SK-N-SH (cell line): ENCODE measurements around the gene DPEP2. TPM values are rescaled to one million over a fixed set of nuclear protein-coding genes. Genes with fewer than 3 reads are reported as not detected.

Experiments used
- CTCF ChIA-PET: fragments of 300-600, 350-600 bp; formaldehyde crosslinking; extraction: SDS; loops from one replicate; lab custom pipeline; 2021; lab: Yijun Ruan, JAX
- POLR2A ChIA-PET: fragments of 350-600 bp; sonication (Branson Sonifier 250); formaldehyde crosslinking; extraction: SDS; loops from one replicate; lab custom pipeline; 2020; ENCODE audit warnings: antibody characterized with exemption, inconsistent platforms; lab: Yijun Ruan, JAX
- DNase-seq: peaks from one replicate; pipeline ENCODE4 v3.0.0; 2012
- H2AFZ ChIP-seq: fragments of 200-600 bp; sonication (generic); 2 replicates; pipeline ENCODE4 v1.8.1; 2016; ENCODE audit warnings: antibody characterized with exemption, mild to moderate bottlenecking, low read depth
- H3F3A ChIP-seq: fragments of 200-600 bp; sonication (generic); replicated peaks from 2 replicates; pipeline ENCODE3; 2016; ENCODE audit warnings: antibody characterized with exemption, mild to moderate bottlenecking; ENCODE audit not compliant: insufficient read depth
- H3K27ac ChIP-seq, 2 experiments: fragments of 200-500 bp in 1 of 2; fragments of 200-600 bp in 1 of 2; sonication (Bioruptor generic) in 1 of 2; sonication (generic), shearing (Covaris generic) in 1 of 2; 2 replicates each; pipeline versions ENCODE4 v1.5.1 to v1.6.1; 2014 to 2016; ENCODE audit warnings: low read depth in 2 of 2, inconsistent platforms in 1 of 2, low read length in 1 of 2, mild to moderate bottlenecking in 1 of 2, mixed read lengths in 1 of 2
- H3K27me3 ChIP-seq: fragments of 200-600 bp; sonication (generic), shearing (Covaris generic); 2 replicates; pipeline ENCODE4 v1.6.1; 2016; ENCODE audit warnings: mixed run types; ENCODE audit not compliant: insufficient read depth
- H3K36me3 ChIP-seq, 2 experiments: fragments of 200-500 bp in 1 of 2; fragments of 200-600 bp in 1 of 2; sonication (Bioruptor generic) in 1 of 2; sonication (generic) in 1 of 2; replicated peaks in 1 of 2; 2 replicates each; pipeline versions ENCODE3 to v1.5.1; 2014 to 2016; ENCODE audit warnings: low read length in 1 of 2, mild to moderate bottlenecking in 1 of 2; ENCODE audit not compliant: insufficient read depth in 2 of 2, control insufficient read depth in 1 of 2
- H3K4me1 ChIP-seq, 2 experiments: fragments of 200-500 bp in 1 of 2; fragments of 200-600 bp in 1 of 2; sonication (Bioruptor generic) in 1 of 2; sonication (generic), shearing (Covaris generic) in 1 of 2; 2 replicates each; pipeline versions ENCODE4 v1.5.1 to v1.6.1; 2014 to 2016; ENCODE audit warnings: low read depth in 1 of 2, low read length in 1 of 2, mixed run types in 1 of 2; ENCODE audit not compliant: insufficient read depth in 2 of 2, control insufficient read depth in 1 of 2
- H3K4me2 ChIP-seq: fragments of 200-600 bp; sonication (generic), shearing (Covaris generic); 2 replicates; pipeline ENCODE4 v1.6.1; 2017; ENCODE audit warnings: mixed run types
- H3K4me3 ChIP-seq, 2 experiments: fragments of 200-500 bp in 1 of 2; fragments of 200-600 bp in 1 of 2; sonication (Bioruptor generic) in 1 of 2; sonication (generic), shearing (Covaris generic) in 1 of 2; 2 replicates each; pipeline versions ENCODE4 v1.5.1 to v1.8.1; 2014 to 2016; ENCODE audit warnings: low read depth in 2 of 2, inconsistent platforms in 1 of 2, low read length in 1 of 2, mild to moderate bottlenecking in 1 of 2, mixed read lengths in 1 of 2, moderate library complexity in 1 of 2
- H3K79me2 ChIP-seq: fragments of 200-600 bp; sonication (generic); 2 replicates; pipeline ENCODE4 v1.8.1; 2017; ENCODE audit warnings: mild to moderate bottlenecking; ENCODE audit not compliant: insufficient read depth
- H3K9ac ChIP-seq: fragments of 200-600 bp; sonication (generic); 2 replicates; pipeline ENCODE4 v1.6.1; 2017; ENCODE audit warnings: mixed run types
- H3K9me2 ChIP-seq: fragments of 200-600 bp; sonication (generic); 2 replicates; pipeline ENCODE4 v1.6.1; 2017; ENCODE audit warnings: mixed run types
- H3K9me3 ChIP-seq: fragments of 200-600 bp; sonication (generic); 2 replicates; pipeline ENCODE4 v1.6.1; 2017; ENCODE audit warnings: mixed run types, mild to moderate bottlenecking, moderate library complexity
- H4K20me1 ChIP-seq: fragments of 200-600 bp; sonication (generic); 2 replicates; pipeline ENCODE4 v1.6.1; 2017; ENCODE audit warnings: mild to moderate bottlenecking, mixed run types; ENCODE audit not compliant: insufficient read depth
- CHD2 ChIP-seq: fragments of 150-350 bp; IDR thresholded peaks from 2 replicates; pipeline ENCODE4 v1.6.1; 2018; ENCODE audit warnings: low read length; ENCODE audit not compliant: partially characterized antibody
- CTCF ChIP-seq: fragments of 200-600 bp; sonication (generic); IDR thresholded peaks from 2 replicates; pipeline ENCODE4 v1.6.1; 2017; ENCODE audit warnings: antibody characterized with exemption, mild to moderate bottlenecking, moderate library complexity
- EZH2phosphoT487 ChIP-seq: fragments of 200-600 bp; sonication (generic); IDR thresholded peaks from 2 replicates; pipeline ENCODE4 v1.6.1; 2017; ENCODE audit warnings: low read depth, mixed run types, mild to moderate bottlenecking, antibody characterized with exemption, moderate library complexity, borderline replicate concordance
- FOSL2 ChIP-seq: IDR thresholded peaks from 2 replicates; pipeline ENCODE4 v1.4.0; 2012; ENCODE audit warnings: low read depth, mild to moderate bottlenecking, moderate library complexity, borderline replicate concordance
- FOXJ3 ChIP-seq: sonication (generic); formaldehyde crosslinking; IDR thresholded peaks from 2 replicates; pipeline ENCODE4 v1.5.1; 2020; ENCODE audit warnings: mild to moderate bottlenecking, missing genetic modification reagents
- GABPA ChIP-seq: IDR thresholded peaks from 2 replicates; pipeline ENCODE4 v1.4.0; 2012; ENCODE audit warnings: low read depth, mild to moderate bottlenecking
- GATA2 ChIP-seq: sonication (generic); formaldehyde crosslinking; IDR thresholded peaks from 2 replicates; pipeline ENCODE4 v1.5.0; 2020; ENCODE audit warnings: mild to moderate bottlenecking, missing genetic modification reagents
- IRF3 ChIP-seq: fragments of 150-350 bp; IDR thresholded peaks from 2 replicates; pipeline ENCODE4 v1.6.1; 2016; ENCODE audit warnings: mild to moderate bottlenecking, low read depth, low read length
- NFIC ChIP-seq: IDR thresholded peaks from 2 replicates; pipeline ENCODE4 v1.4.0; 2012; ENCODE audit warnings: borderline replicate concordance
- NRF1 ChIP-seq: IDR thresholded peaks from 2 replicates; pipeline ENCODE4 v1.6.1; 2012; ENCODE audit warnings: low read depth, mild to moderate bottlenecking, low read length
- PBX3 ChIP-seq: IDR thresholded peaks from 2 replicates; pipeline ENCODE4; 2012
- POLR2AphosphoS5 ChIP-seq: IDR thresholded peaks from 2 replicates; pipeline ENCODE4 v1.6.1; 2012; ENCODE audit warnings: low read depth, low read length
- RCOR1 ChIP-seq: fragments of 150-350 bp; IDR thresholded peaks from 2 replicates; pipeline ENCODE4 v1.6.1; 2017; ENCODE audit warnings: antibody characterized with exemption, low read length
- RFX5 ChIP-seq: IDR thresholded peaks from 2 replicates; pipeline ENCODE4 v1.6.1; 2012; ENCODE audit warnings: mild to moderate bottlenecking, improper control_type of control experiment, low read length
- RXRA ChIP-seq: IDR thresholded peaks from 2 replicates; pipeline ENCODE4 v1.4.0; 2012; ENCODE audit warnings: low read depth, mild to moderate bottlenecking, borderline replicate concordance
- SIN3A ChIP-seq: IDR thresholded peaks from 2 replicates; pipeline ENCODE4 v1.6.1; 2012; ENCODE audit warnings: low read depth, mild to moderate bottlenecking, low read length, moderate library complexity, borderline replicate concordance
- TAF1 ChIP-seq: IDR thresholded peaks from 2 replicates; pipeline ENCODE4 v1.6.1; 2012; ENCODE audit warnings: low read depth, mild to moderate bottlenecking, low read length, moderate library complexity, borderline replicate concordance
- TCF12 ChIP-seq: IDR thresholded peaks from 2 replicates; pipeline ENCODE4 v1.4.0; 2012
- TEAD4 ChIP-seq: IDR thresholded peaks from 2 replicates; pipeline ENCODE4 v1.4.0; 2012; ENCODE audit warnings: mild to moderate bottlenecking, borderline replicate concordance; ENCODE audit not compliant: insufficient read depth
- USF1 ChIP-seq: IDR thresholded peaks from 2 replicates; pipeline ENCODE4 v1.4.0; 2012; ENCODE audit warnings: low read depth, borderline replicate concordance
- WGBS: methylation state at CpG from one replicate; pipeline ENCODE4 v1.1.6; 2017; ENCODE audit warnings: low lambda C conversion rate; 5-methylcytosine and 5-hydroxymethylcytosine counted together
- polyA plus RNA-seq, 3 experiments: library from polyadenylated mRNA; depleted of rRNA; stranded (reverse); fragments of >200 nt; gene quantifications; 2 replicates each; pipeline ENCODE4 v1.2.3, GENCODE V29; 2012

The DPEP2 gene
- polyA plus RNA-seq, 1 of the 3 experiments (the other 2 are of a cell fraction) = not detected

GRCh38 chr16:68005786-68006286 lies 6.6 kb upstream of the DPEP2 start:
- Histone ChIP-seq H4K20me1 (no peaks in the 10 kb centered on the region), H3K4me1 (no peaks in the 10 kb centered on the region), H3K27me3 (no peaks in the 10 kb centered on the region), H3K27ac (no peak overlapping the region), H3K9me2 (no peaks in the 10 kb centered on the region), H3F3A (no peaks in the 10 kb centered on the region), H3K79me2 (no peaks in the 10 kb centered on the region), H3K4me2 (no peak overlapping the region), H2AFZ (no peak overlapping the region), H3K9me3 (no peaks in the 10 kb centered on the region), H3K9ac (no peak overlapping the region), H3K36me3 (no peaks in the 10 kb centered on the region)
- ChIA-PET POLR2A (no interaction called here), CTCF (interaction anchor here (1.0 to 2.6 kb wide), 5 partner anchors 12 to 78 kb away, joined by 3 to 14 read pairs (median 4); no protein-coding TSS in a partner anchor)
- WGBS = 60% methylated on average over 6 of the region's 6 CpGs
- DNase-seq = no peak
- TF ChIP-seq RFX5 = no peak
- no peak for TF ChIP-seq CTCF
- no peak for TF ChIP-seq CHD2
- TF ChIP-seq IRF3 = no peak
- no peak for TF ChIP-seq GATA2
- TF ChIP-seq FOSL2 = no peak
- TF ChIP-seq SIN3A = no peak
- no peak for TF ChIP-seq GABPA
- TF ChIP-seq, all 33 proteins: peak for 0
- H3K4me3 ChIP-seq = no peak overlapping the region

- ChIA-PET CTCF (interaction anchor here (1.0 to 2.6 kb wide), 4 partner anchors 11 to 79 kb away, joined by 3 to 14 read pairs (median 5); no protein-coding TSS in a partner anchor), POLR2A (no interaction called here)
- H3K4me1 ChIP-seq = no peaks in the 10 kb centered on the region
- 84% methylated on average over 9 of the region's 9 CpGs for WGBS
- no peaks in the 10 kb centered on the region for H3K36me3 ChIP-seq
- H3K9me3 ChIP-seq = no peaks in the 10 kb centered on the region
- H3K79me2 ChIP-seq = no peaks in the 10 kb centered on the region
- H3F3A ChIP-seq = no peaks in the 10 kb centered on the region
- H3K9me2 ChIP-seq = no peaks in the 10 kb centered on the region
- no peak overlapping the region for H3K9ac ChIP-seq
- H3K4me3 ChIP-seq = no peak overlapping the region
- H3K27me3 ChIP-seq = no peaks in the 10 kb centered on the region
- no peaks in the 10 kb centered on the region for H4K20me1 ChIP-seq
- no peak overlapping the region for H2AFZ ChIP-seq
- TF ChIP-seq NFIC (no peak), EZH2phosphoT487 (no peak), TCF12 (no peak), TEAD4 (no peak), CHD2 (no peak), PBX3 (no peak), TAF1 (no peak), USF1 (no peak), POLR2AphosphoS5 (no peak), FOXJ3 (no peak), GABPA (no peak), RXRA (no peak), RCOR1 (no peak), IRF3 (no peak), NRF1 (no peak), FOSL2 (no peak)
- no peak overlapping the region for H3K27ac ChIP-seq
- DNase-seq = no peak
- no peak overlapping the region for H3K4me2 ChIP-seq
Observed at GRCh38 chr16:68005211-68005610, 5.9 kb upstream of the DPEP2 start.
